Measurements from ENCODE around the gene GRK1. TPM values are rescaled to one million over a fixed set of nuclear protein-coding genes. Genes with fewer than 3 reads are reported as not detected.
A peak's percentile ranks its signal among the peaks of the same experiment; 100 is the strongest.

The GRK1 gene
- total and polyA plus RNA-seq, 2 of the 8 experiments (the other 6 are each of a cell fraction or from before 2014, with no cell fraction given) = 0.12 TPM; not detected in 1

DNA sequence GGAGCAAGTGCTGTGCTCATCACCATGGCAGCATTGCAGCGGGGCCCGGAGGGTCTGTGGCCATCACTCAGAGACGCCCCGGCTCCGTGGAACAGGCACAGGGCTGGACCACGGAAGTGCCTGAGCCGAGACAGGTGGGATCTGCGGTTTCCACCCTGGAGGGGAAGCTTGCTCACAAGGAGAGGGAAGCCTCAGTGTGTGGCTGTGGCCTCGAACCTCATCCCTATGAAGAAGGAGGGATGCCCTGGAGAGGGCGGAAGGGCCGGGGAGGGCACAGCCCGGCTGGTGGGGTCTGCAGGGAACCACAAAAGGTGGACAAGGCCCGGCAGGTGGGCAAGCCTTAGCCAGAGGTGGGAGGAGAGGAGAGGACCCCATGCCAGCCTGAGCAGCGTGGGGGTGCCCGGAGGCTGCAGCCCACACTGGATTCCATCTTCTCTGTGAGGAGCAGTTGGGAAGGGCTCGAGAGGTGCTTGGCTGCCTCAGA lies 61.6 kb downstream of the GRK1 start:
- TF ChIP-seq, protein P1, sequence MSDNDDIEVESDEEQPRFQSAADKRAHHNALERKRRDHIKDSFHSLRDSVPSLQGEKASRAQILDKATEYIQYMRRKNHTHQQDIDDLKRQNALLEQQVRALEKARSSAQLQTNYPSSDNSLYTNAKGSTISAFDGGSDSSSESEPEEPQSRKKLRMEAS (IDR thresholded peaks at IDR 0.05) = no peak
- TF ChIP-seq POLR2A (IDR thresholded peaks at IDR 0.05; ENCODE audit: control extremely low read depth in 1 of 2, low read depth in 2 of 2, low read length in 2 of 2) = no peak
- TF ChIP-seq RXRA (IDR thresholded peaks at IDR 0.05; ENCODE audit: insufficient read depth, low read depth, low read length) = no peak
- no peak for TF ChIP-seq SAP30 (IDR thresholded peaks at IDR 0.05; ENCODE audit: insufficient read depth, insufficient replicate concordance, low read length)
- no peak for TF ChIP-seq SP4 (IDR thresholded peaks at IDR 0.05; ENCODE audit: low read length)
- TF ChIP-seq, protein P2, sequence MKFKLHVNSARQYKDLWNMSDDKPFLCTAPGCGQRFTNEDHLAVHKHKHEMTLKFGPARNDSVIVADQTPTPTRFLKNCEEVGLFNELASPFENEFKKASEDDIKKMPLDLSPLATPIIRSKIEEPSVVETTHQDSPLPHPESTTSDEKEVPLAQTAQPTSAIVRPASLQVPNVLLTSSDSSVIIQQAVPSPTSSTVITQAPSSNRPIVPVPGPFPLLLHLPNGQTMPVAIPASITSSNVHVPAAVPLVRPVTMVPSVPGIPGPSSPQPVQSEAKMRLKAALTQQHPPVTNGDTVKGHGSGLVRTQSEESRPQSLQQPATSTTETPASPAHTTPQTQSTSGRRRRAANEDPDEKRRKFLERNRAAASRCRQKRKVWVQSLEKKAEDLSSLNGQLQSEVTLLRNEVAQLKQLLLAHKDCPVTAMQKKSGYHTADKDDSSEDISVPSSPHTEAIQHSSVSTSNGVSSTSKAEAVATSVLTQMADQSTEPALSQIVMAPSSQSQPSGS (IDR thresholded peaks at IDR 0.05; ENCODE audit: low read length) = no peak
- Histone ChIP-seq H3K4ac (replicated peaks; ENCODE audit: insufficient read length, low read depth, low read length) (no peak overlapping the region), H2BK15ac (ENCODE audit: low read length) (no peak overlapping the region), H3K27me3 (replicated peaks in 1 of 4; ENCODE audit: control insufficient read depth in 3 of 4, extremely low read depth in 1 of 4, insufficient read depth in 3 of 4, low read length in 3 of 4) (peaks cover 0 to 5% (median under 1%) of the 10 kb centered on the region in 4 experiments; a peak in 3 of 7 replicates), H4K8ac (ENCODE audit: extremely low read depth, insufficient read depth, low read length) (0 out of 2 replicates have a peak overlapping the region, but pooled peaks have one; percentile 25), H2BK12ac (ENCODE audit: low read depth, low read length) (no peak overlapping the region), H3K14ac (ENCODE audit: insufficient read length) (no peak overlapping the region), H2AFZ (ENCODE audit: low read length) (no peak overlapping the region), H2BK20ac (ENCODE audit: low read length) (no peak overlapping the region), H3K27ac (ENCODE audit: low read depth, low read length) (no peak overlapping the region), H3K79me1 (ENCODE audit: low read depth, low read length) (no peaks in the 10 kb centered on the region), H4K91ac (replicated peaks; ENCODE audit: insufficient read length, low read length) (no peak overlapping the region), H4K20me1 (replicated peaks in 1 of 2; ENCODE audit: control insufficient read depth in 1 of 2, insufficient read depth in 2 of 2, low read length in 2 of 2) (peaks cover 0 to 4% of the 10 kb centered on the region in 2 experiments), H3K9me3 (ENCODE audit: insufficient read depth in 2 of 2, low read depth in 1 of 2, low read length in 1 of 2) (peaks cover 6 to 27% of the 10 kb centered on the region in 2 experiments; a peak in 3 of 4 replicates), H4K5ac (ENCODE audit: insufficient read length, low read depth, low read length) (no peak overlapping the region), H2BK120ac (replicated peaks; ENCODE audit: low read depth, low read length) (no peak overlapping the region), H3K79me2 (ENCODE audit: control insufficient read depth in 1 of 2, insufficient read depth in 2 of 2, low read length in 2 of 2) (no peaks in the 10 kb centered on the region), H3K56ac (replicated peaks; ENCODE audit: insufficient read length, low read depth, low read length) (no peak overlapping the region), H2BK5ac (ENCODE audit: low read depth, low read length) (no peak overlapping the region), H3K4me2 (ENCODE audit: insufficient read depth in 1 of 2, low read depth in 2 of 2, low read length in 2 of 2) (no peak overlapping the region), H3K23me2 (ENCODE audit: low read depth, low read length) (no peaks in the 10 kb centered on the region; the same call in 1 of the 2 replicates), H3K36me3 (ENCODE audit: control insufficient read depth in 2 of 4, insufficient read depth in 4 of 4, low read length in 3 of 4) (no peaks in the 10 kb centered on the region), H3K23ac (ENCODE audit: insufficient read length) (no peak overlapping the region), H3K18ac (ENCODE audit: extremely low read depth, low read length) (no peak overlapping the region), H2AK5ac (ENCODE audit: low read depth, low read length) (no peak overlapping the region), H3K4me3 (ENCODE audit: extremely low read depth in 1 of 4, insufficient read depth in 2 of 4, low read depth in 3 of 4, low read length in 4 of 4) (no peak overlapping the region), H3K4me1 (replicated peaks in 1 of 4; ENCODE audit: control insufficient read depth in 3 of 4, insufficient read depth in 4 of 4, low read length in 3 of 4) (peaks cover 0 to 4% (median 3%) of the 10 kb centered on the region in 4 experiments; a peak in 2 of 7 replicates), H3K9ac (replicated peaks in 1 of 4; ENCODE audit: extremely low read depth in 1 of 4, low read depth in 3 of 4, low read length in 3 of 4) (no peak overlapping the region)
- FAIRE-seq (no peak), DNase-seq (ENCODE audit: low read depth in 1 of 2, low spot score in 2 of 2) (no peak)
- CTCF ChIA-PET (ENCODE audit: partially characterized antibody) = interaction anchor here (0.6 to 1.5 kb wide), 3 partner anchors 13 to 74 kb away, joined by 3 to 8 read pairs (median 6); no protein-coding TSS in a partner anchor
- 94% methylated on average over 14 of the region's 16 CpGs; no CpG with 5 or more reads in 1 of the 2 experiments for WGBS, 2 experiments (ENCODE audit: extremely low coverage in 1 of 2, insufficient coverage in 1 of 2, insufficient read length in 1 of 2, insufficient replicate concordance in 2 of 2, low coverage in 1 of 2, low lambda C conversion rate in 2 of 2, missing lambda C conversion rate in 1 of 2)
- POLR2A ChIA-PET (ENCODE audit: partially characterized antibody) = interaction anchor here (0.6 kb wide), 1 partner anchor 188 kb away, joined by 3 read pairs; no protein-coding TSS in a partner anchor
